GM18517 (cell line): Measurements from ENCODE around the gene KCP.

Experiments
- ATAC-seq: cut with Tn5 transposase; IDR thresholded peaks from one replicate; pipeline ENCODE4 v1.9.1; 2021; ENCODE audit warnings: mild to moderate bottlenecking, moderate library complexity; ENCODE audit not compliant: unreplicated experiment

Gene KCP

GRCh38 chr7:128876127-128876526, 34.4 kb downstream of the KCP start:
- no peak for ATAC-seq

DNA sequence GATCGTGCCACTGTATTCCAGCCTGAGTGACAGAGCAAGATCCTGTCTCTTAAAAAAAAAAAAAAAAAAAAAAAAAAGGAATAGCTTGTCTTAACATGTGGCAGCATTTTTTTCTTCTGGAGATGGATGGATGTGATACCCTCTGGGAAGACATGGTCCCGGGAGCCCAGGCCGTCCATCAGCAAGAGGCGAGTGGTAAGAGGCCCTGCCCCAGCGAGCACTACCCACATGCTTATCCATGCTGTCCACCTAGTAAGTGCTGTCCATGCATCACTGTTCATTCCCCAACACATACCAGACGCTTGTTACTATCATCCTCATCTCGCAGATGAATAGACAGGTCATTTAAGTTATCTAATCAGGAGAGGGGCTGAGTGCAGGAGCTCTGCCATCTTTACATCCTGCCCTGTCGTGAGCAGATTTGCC, 35.0 kb downstream of the KCP start:
- ATAC-seq: no peak

GRCh38 chr7:128874140-128875031, 36.1 kb downstream of the KCP start:
- ATAC-seq: no peak

DNA sequence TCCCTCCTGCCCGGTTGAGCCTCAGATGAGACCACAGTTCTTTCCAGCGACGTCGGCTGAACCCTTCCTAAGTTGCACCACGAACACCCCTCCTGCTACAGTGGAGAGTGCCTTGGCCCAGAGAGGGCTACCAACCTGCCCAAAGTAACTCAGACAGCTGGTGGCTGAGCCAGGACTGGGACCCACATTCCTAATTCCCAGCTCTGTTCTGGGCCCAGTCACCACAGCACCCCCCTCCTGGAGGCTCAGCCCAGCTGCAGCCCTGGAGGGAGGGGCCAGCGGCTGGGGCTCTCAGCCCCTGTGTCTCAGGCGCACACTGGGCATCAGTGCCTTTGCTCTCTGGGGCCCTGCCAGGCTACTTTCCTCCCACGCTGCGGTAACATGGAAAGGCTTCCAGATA, 37.3 kb downstream of the KCP start:
- ATAC-seq: no peak

GRCh38 chr7:128872394-128872824, 38.1 kb downstream of the KCP start:
- no peak for ATAC-seq

DNA sequence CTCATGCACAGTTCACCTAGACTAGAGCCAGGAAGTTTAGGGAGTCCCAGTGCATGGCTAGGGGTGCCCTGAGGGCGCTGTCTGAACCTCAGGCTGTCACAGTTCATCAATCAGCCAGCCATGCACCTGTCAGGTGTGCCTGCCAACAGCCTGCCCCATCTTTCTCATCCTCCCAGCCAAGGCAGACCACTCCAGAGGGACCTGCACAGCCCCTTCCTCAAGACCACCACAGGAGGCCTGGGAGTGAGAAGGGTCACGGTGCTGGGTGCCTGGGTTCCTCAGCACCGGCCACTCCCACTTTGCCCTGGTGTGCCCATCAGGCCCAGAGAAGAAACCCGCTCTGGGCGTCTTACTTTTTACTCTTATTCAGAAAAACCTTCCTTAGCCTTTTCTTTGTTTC, 39.5 kb downstream of the KCP start:
- no peak for ATAC-seq

DNA sequence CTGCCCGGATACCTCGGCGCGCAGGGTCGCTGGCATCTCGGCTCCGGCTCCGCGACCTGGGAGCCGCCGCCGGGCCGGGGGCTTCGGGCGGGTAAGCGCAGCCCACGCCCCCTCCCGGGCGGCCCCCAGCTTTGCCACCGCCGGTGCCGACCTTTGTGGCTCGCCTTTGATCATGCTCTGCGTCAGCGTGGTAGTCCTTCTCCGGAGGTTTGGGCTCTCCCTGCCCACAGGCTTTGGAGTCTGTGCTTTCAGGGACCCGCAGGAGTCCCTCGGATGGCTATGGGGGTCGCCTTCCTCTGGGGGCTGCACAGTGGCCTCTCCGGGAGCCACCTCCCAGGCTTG, 40.6 kb downstream of the KCP start:
- peak; percentile 11 for ATAC-seq

DNA sequence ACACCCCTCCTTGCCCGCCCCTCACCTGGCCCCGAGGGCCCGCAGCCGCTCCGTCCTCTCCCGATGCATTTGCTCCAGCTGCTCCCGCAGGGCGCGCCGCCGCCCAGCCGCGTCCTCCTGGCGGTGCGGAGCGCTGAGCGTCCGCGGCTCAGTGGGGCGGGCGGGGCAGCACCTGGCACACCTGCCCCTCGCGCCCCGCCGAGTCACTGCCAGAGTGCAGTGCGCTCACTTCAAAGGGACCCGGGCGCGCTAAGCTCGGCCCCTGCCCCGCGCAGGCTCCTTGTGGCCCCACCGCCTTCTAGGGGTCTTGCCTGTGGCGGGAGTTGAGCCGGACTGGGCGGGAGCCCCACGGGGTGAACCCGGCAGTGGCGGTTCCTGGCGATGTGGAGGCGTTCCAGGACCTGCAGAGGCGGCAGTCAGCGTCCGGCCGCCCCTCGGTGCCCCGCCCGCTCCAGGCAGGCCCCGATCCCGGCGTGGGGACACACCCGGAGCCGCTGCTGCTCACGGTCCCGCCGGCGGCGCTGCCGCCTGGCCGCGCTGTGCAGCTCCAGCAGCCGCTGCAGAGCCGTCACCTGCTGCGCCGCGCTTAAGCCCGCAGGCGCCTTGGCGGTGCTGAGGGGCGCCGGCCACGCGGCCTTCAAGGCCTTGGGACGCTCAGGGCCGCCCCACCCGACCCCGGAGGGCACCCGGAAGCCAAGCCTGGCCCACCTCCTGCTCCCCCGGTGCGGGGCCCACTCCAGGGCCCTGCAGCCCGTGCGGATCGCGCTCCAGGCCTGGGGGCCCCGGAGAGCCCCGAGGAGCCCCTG, 41.2 kb downstream of the KCP start:
- ATAC-seq: peak; percentile 60

- ATAC-seq: no peak
These were observed 41.8 kb downstream of the KCP start for GRCh38 chr7:128868624-128869137.

GRCh38 chr7:128867842-128868623, 42.5 kb downstream of the KCP start:
- ATAC-seq: no peak

GRCh38 chr7:128867241-128867640, 43.3 kb downstream of the KCP start:
- ATAC-seq: no peak

GRCh38 chr7:128865996-128866877, 44.3 kb downstream of the KCP start:
- no peak for ATAC-seq

DNA sequence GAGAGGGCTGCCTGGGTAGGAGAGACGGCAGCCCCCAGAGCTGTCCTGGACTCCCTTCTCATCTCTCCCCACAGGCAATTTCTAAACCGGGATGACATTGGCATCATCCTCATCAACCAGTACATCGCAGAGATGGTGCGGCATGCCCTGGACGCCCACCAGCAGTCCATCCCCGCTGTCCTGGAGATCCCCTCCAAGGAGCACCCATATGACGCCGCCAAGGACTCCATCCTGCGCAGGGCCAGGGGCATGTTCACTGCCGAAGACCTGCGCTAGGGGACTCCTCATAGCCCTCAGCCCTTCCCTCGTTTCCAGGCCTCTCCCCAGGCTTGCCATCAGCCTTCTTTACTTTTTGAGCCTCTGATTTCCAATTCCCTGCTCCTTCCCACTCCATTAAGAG, 45.2 kb downstream of the KCP start:
- ATAC-seq: no peak

DNA sequence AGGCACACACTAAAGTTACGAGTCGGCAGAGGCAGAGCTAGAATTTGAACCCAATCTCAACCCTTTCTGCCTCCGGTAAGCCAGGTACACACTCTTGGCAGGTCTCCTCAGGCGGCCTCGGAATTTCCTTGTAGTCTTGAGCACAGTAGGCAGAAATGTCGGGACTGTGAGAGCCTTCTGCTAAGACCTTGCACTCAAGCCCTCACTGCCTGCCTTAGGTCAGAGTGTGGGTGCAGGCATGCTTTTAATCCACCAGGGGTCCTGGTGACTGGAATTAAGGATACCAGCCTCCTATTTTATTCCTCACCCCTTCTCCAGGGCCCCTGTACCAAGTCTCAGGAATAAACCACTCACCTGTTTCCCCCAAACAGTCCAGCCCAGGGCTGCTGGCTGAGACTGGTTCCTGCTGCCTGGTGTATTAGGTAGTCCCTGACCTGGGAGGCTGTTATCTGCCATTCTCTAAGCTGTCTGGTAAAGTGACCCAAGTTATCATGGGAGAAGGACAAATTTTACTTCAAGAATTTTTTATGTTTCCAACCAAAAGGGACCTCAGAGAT, 47.0 kb downstream of the KCP start:
- peak; percentile 38 for ATAC-seq

- ATAC-seq: peak; percentile 92
These were observed 47.7 kb downstream of the KCP start, which contains the start of gene ATP6V1F for GRCh38 chr7:128862571-128863432. Gene ATP6V1F (plus strand): TSS chr7:128862856. CDS start chr7:128862905, 49 bp downstream.

DNA sequence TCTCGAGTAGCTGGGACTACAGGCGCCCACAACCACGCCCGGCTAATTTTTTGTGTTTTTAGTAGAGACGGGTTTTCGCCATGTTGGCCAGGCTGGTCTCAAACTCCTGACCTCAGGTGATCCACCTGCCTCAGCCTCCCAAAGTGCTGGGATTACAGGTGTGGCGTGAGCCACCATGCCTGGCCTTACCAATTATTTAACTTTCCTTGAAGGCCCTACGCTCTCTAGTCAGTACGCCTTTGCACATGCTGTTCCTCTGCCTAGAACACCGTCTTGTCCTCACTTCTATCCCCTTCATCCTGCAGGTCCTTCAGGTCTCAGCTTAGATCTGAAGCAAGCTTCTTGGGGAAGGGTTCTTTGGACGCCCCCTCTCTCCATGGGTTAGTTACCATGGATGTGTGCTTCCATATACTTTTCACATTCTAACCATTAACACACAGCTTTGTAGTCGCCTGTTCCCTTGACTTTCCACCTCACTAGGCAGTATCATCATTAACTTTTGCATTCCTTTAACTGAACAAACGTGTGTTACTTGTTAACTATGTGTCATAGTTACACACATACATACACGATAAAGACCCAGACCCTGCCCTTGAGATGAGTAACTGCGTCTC, 48.4 kb downstream of the KCP start:
- ATAC-seq: no peak

GRCh38 chr7:128860158-128861073, 50.1 kb downstream of the KCP start:
- no peak for ATAC-seq
